K562 (cell line): ENCODE measurements around the gene STRN3. TPM values are rescaled to one million over a fixed set of nuclear protein-coding genes. Genes with fewer than 3 reads are reported as not detected.

Experiments
- ATAC-seq: fragments of 200-7000 bp; cut with Tn5 transposase; 3 replicates; pipeline ENCODE4 v1.9.1; 2020; ENCODE audit warnings: moderate library complexity
- BruUV-seq: library from RNA; stranded (reverse); fragments of 400-500 nt; replicated peaks from 2 replicates; lab custom pipeline; 2021; lab: Mats Ljungman, UMichigan
- CTCF ChIA-PET: fragments of 300-600 bp; formaldehyde crosslinking; extraction: SDS; loops from one replicate; lab custom pipeline; 2021; ENCODE audit warnings: low intra/inter-chr PET ratio; lab: Yijun Ruan, JAX
- POLR2A ChIA-PET: fragments of 300-600, 350-650 bp; sonication (Branson Sonifier 250); formaldehyde crosslinking; extraction: SDS; loops from one replicate; lab custom pipeline; 2021; ENCODE audit warnings: antibody characterized with exemption, inconsistent platforms; lab: Yijun Ruan, JAX
- DNase-seq, 4 experiments: peaks; one replicate each; pipeline versions ENCODE4 v3.0.0 to v3.0.0-alpha.2; 2011 to 2018; ENCODE audit warnings: low spot score in 3 of 4, mixed read lengths in 3 of 4; ENCODE audit errors: extremely low read depth in 1 of 4
- FAIRE-seq: peaks from 2 replicates; lab custom pipeline; 2011; peaks lifted over from hg19 to GRCh38; lab: Jason Lieb, UNC
- H2AFZ ChIP-seq: 2 replicates; pipeline ENCODE4 v1.6.0; 2011; ENCODE audit warnings: low read depth, low read length, control low read depth, inconsistent platforms
- H3K27ac ChIP-seq: fragments of 200-600 bp; 3 replicates; pipeline ENCODE4 v1.8.0; 2011; ENCODE audit warnings: low read depth, mild to moderate bottlenecking, control low read depth, inconsistent platforms, low read length, moderate library complexity, mixed read lengths; ENCODE audit errors: extremely low read depth
- H3K27me3 ChIP-seq, 2 experiments: fragments of 300-600 bp in 1 of 2; 2 replicates in 1 of 2; 3 replicates in 1 of 2; pipeline versions ENCODE4 v1.6.0 to v1.8.0; 2011; ENCODE audit warnings: inconsistent platforms in 2 of 2, low read length in 2 of 2, mild to moderate bottlenecking in 1 of 2, mixed read lengths in 1 of 2, moderate library complexity in 1 of 2; ENCODE audit not compliant: control insufficient read depth in 2 of 2, insufficient read depth in 2 of 2
- H3K36me3 ChIP-seq: fragments of 300-600 bp; 3 replicates; pipeline ENCODE4 v1.8.0; 2011; ENCODE audit warnings: mild to moderate bottlenecking, low read length, inconsistent platforms; ENCODE audit not compliant: control insufficient read depth, insufficient read depth
- H3K4me1 ChIP-seq, 2 experiments: fragments of 200-600 bp in 1 of 2; replicated peaks in 1 of 2; 2 replicates in 1 of 2; 3 replicates in 1 of 2; pipeline versions ENCODE4 v1.5.1 to v1.8.0; 2011; ENCODE audit warnings: inconsistent platforms in 2 of 2, low read length in 2 of 2, mild to moderate bottlenecking in 1 of 2, mixed read lengths in 1 of 2, moderate library complexity in 1 of 2; ENCODE audit not compliant: control insufficient read depth in 2 of 2, insufficient read depth in 2 of 2
- H3K4me2 ChIP-seq: 2 replicates; pipeline ENCODE4 v1.6.1; 2011; ENCODE audit warnings: low read length, control low read depth, inconsistent platforms, mixed read lengths; ENCODE audit not compliant: insufficient read depth
- H3K4me3 ChIP-seq: fragments of 200-600 bp; sonication (generic), shearing (Covaris generic); 2 replicates; pipeline ENCODE4 v1.5.1; 2016; ENCODE audit warnings: control low read depth, inconsistent platforms
- H3K79me2 ChIP-seq: fragments of 200-600 bp; 3 replicates; pipeline ENCODE4 v1.8.0; 2011; ENCODE audit warnings: low read length, inconsistent platforms; ENCODE audit not compliant: control insufficient read depth, insufficient read depth
- H3K9ac ChIP-seq, 2 experiments: 2 replicates each; pipeline versions ENCODE4 v1.6.0 to v1.6.1; 2011; ENCODE audit warnings: low read depth in 2 of 2, low read length in 2 of 2, control low read depth in 1 of 2, inconsistent platforms in 1 of 2, mild to moderate bottlenecking in 1 of 2, mixed read lengths in 1 of 2; ENCODE audit not compliant: insufficient read depth in 1 of 2
- H3K9me1 ChIP-seq: one replicate; pipeline ENCODE4 v1.6.0; 2011; ENCODE audit warnings: inconsistent platforms, mild to moderate bottlenecking, low read length, moderate library complexity; ENCODE audit not compliant: control insufficient read depth, insufficient read depth
- H3K9me3 ChIP-seq: replicated peaks from 2 replicates; pipeline ENCODE4 v1.5.1; 2011; ENCODE audit warnings: low read depth, low read length, inconsistent platforms; ENCODE audit not compliant: control insufficient read depth, insufficient read depth
- H4K20me1 ChIP-seq: replicated peaks from 2 replicates; pipeline ENCODE4 v1.6.1; 2011; ENCODE audit warnings: low read length, inconsistent platforms, mixed read lengths; ENCODE audit not compliant: control insufficient read depth, insufficient read depth
- CBFA2T3 ChIP-seq: fragments of 450-650 bp; IDR thresholded peaks from 2 replicates; pipeline ENCODE4 v1.6.1; 2017
- CBFB ChIP-seq: sonication (generic); formaldehyde crosslinking; IDR thresholded peaks from 2 replicates; pipeline ENCODE4 v1.4.0; 2020; ENCODE audit warnings: mild to moderate bottlenecking, missing genetic modification reagents
- CBX5 ChIP-seq: IDR thresholded peaks from 2 replicates; pipeline ENCODE4 v1.6.1; 2014; ENCODE audit warnings: low read depth, borderline replicate concordance
- FOXJ3 ChIP-seq: sonication (generic); formaldehyde crosslinking; IDR thresholded peaks from 2 replicates; pipeline ENCODE4 v1.4.0; 2020; ENCODE audit warnings: mild to moderate bottlenecking, missing genetic modification reagents
- JUN ChIP-seq, 2 experiments: sonication (generic) in 1 of 2; formaldehyde crosslinking in 1 of 2; IDR thresholded peaks; 2 replicates each; pipeline versions ENCODE4 v1.6.1 to v1.8.0; 2012 to 2022; ENCODE audit warnings: borderline replicate concordance in 2 of 2, mild to moderate bottlenecking in 2 of 2, improper control_type of control experiment in 1 of 2, low read depth in 1 of 2, low read length in 1 of 2, missing genetic modification reagents in 1 of 2
- MAFK ChIP-seq: IDR thresholded peaks from 2 replicates; pipeline ENCODE4 v1.6.1; 2011; ENCODE audit warnings: low read length, improper control_type of control experiment
- MBD2 ChIP-seq: sonication (generic); IDR thresholded peaks from 2 replicates; pipeline ENCODE4 v1.6.1; 2016; ENCODE audit warnings: low read depth, borderline replicate concordance
- POLR2AphosphoS5 ChIP-seq: IDR thresholded peaks from 2 replicates; pipeline ENCODE4 v1.6.1; 2011; ENCODE audit warnings: mild to moderate bottlenecking, low read depth, low read length, moderate library complexity; ENCODE audit not compliant: control insufficient read depth, insufficient read depth
- RBM25 ChIP-seq: fragments of 200-400 bp; formaldehyde crosslinking; IDR thresholded peaks from 2 replicates; pipeline ENCODE4 v1.6.1; 2018; ENCODE audit warnings: low read length, low read depth, moderate library complexity; ENCODE audit not compliant: severe bottlenecking
- RCOR1 ChIP-seq, 2 experiments: IDR thresholded peaks; 2 replicates each; pipeline ENCODE4 v1.6.1; 2012; ENCODE audit warnings: low read depth in 2 of 2, low read length in 2 of 2, borderline replicate concordance in 1 of 2, improper control_type of control experiment in 1 of 2
- SLC30A9 ChIP-seq: fragments of 250-450 bp; sonication (Bioruptor Pico); IDR thresholded peaks from 2 replicates; pipeline ENCODE4 v1.8.0; 2022; ENCODE audit warnings: mild to moderate bottlenecking, moderate library complexity
- SRSF9 ChIP-seq: fragments of 200-400 bp; formaldehyde crosslinking; IDR thresholded peaks from 2 replicates; pipeline ENCODE4 v1.6.1; 2017; ENCODE audit warnings: low read depth, low read length, borderline replicate concordance
- ZSCAN32 ChIP-seq: fragments of 450-650 bp; formaldehyde crosslinking; IDR thresholded peaks from 2 replicates; pipeline ENCODE4 v1.4.0; 2020; ENCODE audit warnings: mild to moderate bottlenecking, moderate library complexity
- WGBS: fragments of 100-300 bp; shearing (Covaris generic); methylation state at CpG from one replicate; pipeline ENCODE4 v1.1.6; 2016; ENCODE audit warnings: low coverage, mixed read lengths; ENCODE audit not compliant: insufficient coverage; ENCODE audit errors: missing lambda C conversion rate; 5-methylcytosine and 5-hydroxymethylcytosine counted together
- in situ Hi-C: fragments of 300-500 bp; cut with MboI; formaldehyde crosslinking; loops from 4 replicates; pipeline ENCODE4 v1.15.0; 2018; ENCODE audit warnings: inconsistent platforms, mixed read lengths
- intact Hi-C: fragments of 100-400 bp; cut with micrococcal nuclease; formaldehyde crosslinking; loops from 2 replicates; pipeline ENCODE4 v1.14.2; 2022
- polyA plus RNA-seq, 8 experiments: library from polyadenylated mRNA; depleted of rRNA in 4 of 8; stranded (reverse) in 5 of 8; unstranded in 3 of 8; fragments of >200 nt; fragmentation: Nextera tagmentation in 2 of 8; fragmentation: Illumina TruSeq in 1 of 8; extraction: Ambion mirVana in 2 of 8; extraction: Trizol in 1 of 8; gene quantifications; 2 replicates each; pipeline versions ENCODE4 v1.2.1 to v1.2.3, GENCODE V29; 2011 to 2014; ENCODE audit warnings: inconsistent platforms in 1 of 8, missing spikeins in 1 of 8
- total RNA-seq, 7 experiments: library from RNA; depleted of rRNA in 6 of 7; stranded (reverse); fragments of >200 nt in 6 of 7; fragmentation: Illumina TruSeq in 2 of 7; extraction: Trizol in 2 of 7; gene quantifications; 2 replicates each; pipeline versions ENCODE4 v1.2.1 to v1.2.3, GENCODE V29; 2011 to 2021; ENCODE audit warnings: low replicate concordance in 1 of 7
- TF ChIP-seq, protein P1 (sequence below): fragments of 450-650 bp; conservative IDR thresholded peaks from 2 replicates; pipeline ENCODE4 v1.6.1; 2016; ENCODE audit warnings: missing genetic modification characterization, low read depth, mild to moderate bottlenecking, missing compliant biosample characterization, moderate library complexity

STRN3 gene
- total and polyA plus RNA-seq, 9 of the 15 experiments (the other 6 are each of a cell fraction or from before 2014, with no cell fraction given): 5.9 to 29.1 (median 16.0) TPM

DNA sequence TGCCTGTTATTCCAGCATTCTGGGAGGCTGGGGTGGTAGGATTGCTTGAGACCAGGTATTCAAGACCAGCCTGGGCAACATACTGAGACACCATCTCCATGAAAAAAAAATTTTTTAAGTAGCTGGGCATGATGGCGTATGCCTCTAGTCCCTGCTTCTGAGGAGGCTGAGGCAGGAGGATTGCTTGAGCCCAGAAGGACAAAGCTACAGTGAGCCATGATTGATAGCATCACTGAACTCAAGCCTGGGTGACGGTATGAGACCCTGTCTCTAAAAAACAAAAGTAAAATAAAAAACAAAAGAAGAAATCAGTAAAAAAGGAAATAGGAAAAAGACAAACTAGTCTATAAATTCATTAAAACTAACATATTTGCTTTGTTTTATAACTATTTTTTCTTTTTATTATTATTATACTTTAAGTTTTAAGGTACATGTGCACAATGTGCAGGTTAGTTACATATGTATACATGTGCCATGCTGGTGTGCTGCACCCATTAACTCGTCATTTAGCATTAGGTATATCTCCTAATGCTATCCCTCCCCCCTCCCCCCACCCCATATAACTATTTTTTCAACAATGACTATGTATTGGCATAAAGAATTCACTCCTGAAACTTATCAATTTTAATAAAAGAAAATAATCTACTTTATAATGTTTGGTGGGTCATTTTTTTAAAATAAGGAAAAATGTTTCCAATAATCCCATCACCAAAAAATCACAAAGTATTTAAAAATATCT, 16.2 kb downstream of the STRN3 start:
- CTCF ChIA-PET: no interaction called here

DNA sequence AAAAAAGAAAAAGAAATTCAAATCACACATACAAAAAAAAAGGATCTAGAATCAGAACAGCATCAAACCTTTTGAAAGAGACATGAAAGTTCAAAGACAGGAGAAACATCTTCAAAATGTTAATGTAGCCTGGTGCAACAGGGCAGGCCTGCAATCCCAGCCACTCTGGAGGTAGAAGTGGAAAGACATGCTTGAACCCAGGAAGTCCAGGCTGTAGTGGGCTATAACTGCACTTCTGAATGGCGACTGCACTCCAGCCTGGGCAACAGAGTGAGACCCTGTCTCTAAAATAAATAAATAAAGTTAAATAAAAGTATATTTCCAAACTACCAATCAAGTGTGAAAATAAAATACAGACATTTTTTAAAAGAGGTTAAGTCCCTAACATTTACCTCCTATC, 19.5 kb downstream of the STRN3 start:
- H2AFZ ChIP-seq: no peak overlapping the region
- in situ Hi-C loops (no loop called here), intact Hi-C loops (no loop called here)
- 83% methylated on average over 1 of the region's 1 CpG for WGBS
- POLR2A ChIA-PET: no interaction called here
- peaks cover 22% of the 10 kb centered on the region; the same call in 2 of the 3 replicates for H3K36me3 ChIP-seq
- no peak overlapping the region for H3K4me2 ChIP-seq
- BruUV-seq: no TSS peak
- peaks cover 90% of the 10 kb centered on the region for H3K79me2 ChIP-seq
- no peak overlapping the region for H3K9ac ChIP-seq
- no peaks in the 10 kb centered on the region for H4K20me1 ChIP-seq
- no peak for ATAC-seq
- no peak for DNase-seq
- no peaks in the 10 kb centered on the region for H3K9me3 ChIP-seq
- no peaks in the 10 kb centered on the region for H3K27me3 ChIP-seq
- no peaks in the 10 kb centered on the region for H3K4me1 ChIP-seq
- no peak for FAIRE-seq
- no peaks in the 10 kb centered on the region for H3K9me1 ChIP-seq
- no peak overlapping the region for H3K4me3 ChIP-seq
- CTCF ChIA-PET: no interaction called here
- no peak overlapping the region for H3K27ac ChIP-seq
- TF ChIP-seq CBX5 (no peak), CBFB (no peak), POLR2AphosphoS5 (no peak), SRSF9 (no peak), FOXJ3 (CRISPR knock-in tag) (no peak), CBFA2T3 (no peak), MAFK (no peak), SLC30A9 (CRISPR knock-in tag) (no peak), JUN (IDR thresholded peaks at IDR 0.05; ENCODE audit: borderline replicate concordance, low read depth, low read length) (no peak), JUN (CRISPR knock-in tag; IDR thresholded peaks at IDR 0.05; ENCODE audit: borderline replicate concordance) (no peak), RBM25 (no peak), ZSCAN32 (CRISPR knock-in tag) (no peak), MBD2 (no peak), RCOR1 (IDR thresholded peaks at IDR 0.05; ENCODE audit: borderline replicate concordance in 1 of 2, low read depth in 2 of 2, low read length in 2 of 2) (no peak)

More for the DNA sequence above, 16.2 kb downstream of the STRN3 start:
- no peaks in the 10 kb centered on the region for H4K20me1 ChIP-seq
- no peak overlapping the region for H3K9ac ChIP-seq
- 83% methylated on average over 2 of the region's 3 CpGs for WGBS
- no peaks in the 10 kb centered on the region for H3K4me1 ChIP-seq
- POLR2A ChIA-PET: interaction anchor here (0.7 to 1.2 kb wide), 2 partner anchors 11 to 16 kb away, joined by 3 to 4 read pairs; partner anchors contain the start of gene STRN3
- no peak overlapping the region for H3K27ac ChIP-seq
- ATAC-seq (no peak; the same call in 2 of the 3 replicates), FAIRE-seq (no peak), DNase-seq (no peak)
- in situ Hi-C loops: no loop called here
- TF ChIP-seq, protein P1, sequence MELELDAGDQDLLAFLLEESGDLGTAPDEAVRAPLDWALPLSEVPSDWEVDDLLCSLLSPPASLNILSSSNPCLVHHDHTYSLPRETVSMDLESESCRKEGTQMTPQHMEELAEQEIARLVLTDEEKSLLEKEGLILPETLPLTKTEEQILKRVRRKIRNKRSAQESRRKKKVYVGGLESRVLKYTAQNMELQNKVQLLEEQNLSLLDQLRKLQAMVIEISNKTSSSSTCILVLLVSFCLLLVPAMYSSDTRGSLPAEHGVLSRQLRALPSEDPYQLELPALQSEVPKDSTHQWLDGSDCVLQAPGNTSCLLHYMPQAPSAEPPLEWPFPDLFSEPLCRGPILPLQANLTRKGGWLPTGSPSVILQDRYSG (tag): no peak
- peaks cover 16% of the 10 kb centered on the region; the same call in 2 of the 3 replicates for H3K36me3 ChIP-seq
- H2AFZ ChIP-seq: no peak overlapping the region
- no TSS peak for BruUV-seq
- no peaks in the 10 kb centered on the region for H3K27me3 ChIP-seq
- H3K79me2 ChIP-seq: peaks cover 96% of the 10 kb centered on the region
- no peaks in the 10 kb centered on the region for H3K9me3 ChIP-seq
- no peaks in the 10 kb centered on the region for H3K9me1 ChIP-seq
- no peak overlapping the region for H3K4me3 ChIP-seq
- intact Hi-C loops: no loop called here
- H3K4me2 ChIP-seq: no peak overlapping the region
